Measurements from ENCODE around the gene FBXW4.

FBXW4 gene

GRCh38 chr10:101585841-101586240, 109.1 kb downstream of the FBXW4 start:
- H3K79me2 ChIP-seq (ENCODE audit: insufficient read depth, low read depth): no peaks in the 10 kb centered on the region; the same call in 1 of the 2 replicates
- H3K9ac ChIP-seq: no peak overlapping the region
- H3K36me3 ChIP-seq (ENCODE audit: insufficient read depth): no peaks in the 10 kb centered on the region

GRCh38 chr10:101580486-101581399, 114.2 kb downstream of the FBXW4 start:
- peaks cover 15% of the 10 kb centered on the region for H3K4me1 ChIP-seq (ENCODE audit: low read depth, poor library complexity, severe bottlenecking)
- no peaks in the 10 kb centered on the region for H3K79me2 ChIP-seq (ENCODE audit: insufficient read depth, low read depth)
- TF ChIP-seq, protein P1, sequence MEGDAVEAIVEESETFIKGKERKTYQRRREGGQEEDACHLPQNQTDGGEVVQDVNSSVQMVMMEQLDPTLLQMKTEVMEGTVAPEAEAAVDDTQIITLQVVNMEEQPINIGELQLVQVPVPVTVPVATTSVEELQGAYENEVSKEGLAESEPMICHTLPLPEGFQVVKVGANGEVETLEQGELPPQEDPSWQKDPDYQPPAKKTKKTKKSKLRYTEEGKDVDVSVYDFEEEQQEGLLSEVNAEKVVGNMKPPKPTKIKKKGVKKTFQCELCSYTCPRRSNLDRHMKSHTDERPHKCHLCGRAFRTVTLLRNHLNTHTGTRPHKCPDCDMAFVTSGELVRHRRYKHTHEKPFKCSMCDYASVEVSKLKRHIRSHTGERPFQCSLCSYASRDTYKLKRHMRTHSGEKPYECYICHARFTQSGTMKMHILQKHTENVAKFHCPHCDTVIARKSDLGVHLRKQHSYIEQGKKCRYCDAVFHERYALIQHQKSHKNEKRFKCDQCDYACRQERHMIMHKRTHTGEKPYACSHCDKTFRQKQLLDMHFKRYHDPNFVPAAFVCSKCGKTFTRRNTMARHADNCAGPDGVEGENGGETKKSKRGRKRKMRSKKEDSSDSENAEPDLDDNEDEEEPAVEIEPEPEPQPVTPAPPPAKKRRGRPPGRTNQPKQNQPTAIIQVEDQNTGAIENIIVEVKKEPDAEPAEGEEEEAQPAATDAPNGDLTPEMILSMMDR (conservative IDR thresholded peaks at IDR 0.05; ENCODE audit: low read depth, low read length): no peak

More at GRCh38 chr10:101585841-101586240, 109.1 kb downstream of the FBXW4 start:
- H3K4me2 ChIP-seq: no peak overlapping the region
- no peak overlapping the region for H2AFZ ChIP-seq (ENCODE audit: low read depth)
- TF ChIP-seq, protein P1 (conservative IDR thresholded peaks at IDR 0.05; ENCODE audit: low read depth, low read length): no peak
- no peaks in the 10 kb centered on the region for H3K27me3 ChIP-seq (ENCODE audit: insufficient read depth, low read depth)
- H3K4me1 ChIP-seq (ENCODE audit: low read depth, poor library complexity, severe bottlenecking): peaks cover 24% of the 10 kb centered on the region
- H4K20me1 ChIP-seq (ENCODE audit: insufficient read depth): no peaks in the 10 kb centered on the region
- no peak overlapping the region for H3K4me3 ChIP-seq (IDR thresholded peaks at IDR 0.05; ENCODE audit: insufficient read depth, low read depth, low read length)
- no peak overlapping the region for H3K27ac ChIP-seq

GRCh38 chr10:101579516-101579870, 115.5 kb downstream of the FBXW4 start:
- no peaks in the 10 kb centered on the region for H4K20me1 ChIP-seq (ENCODE audit: insufficient read depth)
- no peaks in the 10 kb centered on the region for H3K27me3 ChIP-seq (ENCODE audit: insufficient read depth, low read depth)
- TF ChIP-seq, protein P1 (conservative IDR thresholded peaks at IDR 0.05; ENCODE audit: low read depth, low read length): no peak
- H3K79me2 ChIP-seq (ENCODE audit: insufficient read depth, low read depth): no peaks in the 10 kb centered on the region
- peaks cover 15% of the 10 kb centered on the region for H3K4me1 ChIP-seq (ENCODE audit: low read depth, poor library complexity, severe bottlenecking)
- no peak overlapping the region for H3K4me3 ChIP-seq (IDR thresholded peaks at IDR 0.05; ENCODE audit: insufficient read depth, low read depth, low read length)
- H2AFZ ChIP-seq (ENCODE audit: low read depth): no peak overlapping the region
- H3K4me2 ChIP-seq: no peak overlapping the region
- H3K36me3 ChIP-seq (ENCODE audit: insufficient read depth): no peaks in the 10 kb centered on the region
- no peak overlapping the region for H3K9ac ChIP-seq
- H3K27ac ChIP-seq: no peak overlapping the region

More at GRCh38 chr10:101580486-101581399, 114.2 kb downstream of the FBXW4 start:
- no peak overlapping the region; the same call in 1 of the 2 replicates for H3K4me2 ChIP-seq
- H3K27ac ChIP-seq: no peak overlapping the region
- no peaks in the 10 kb centered on the region for H3K27me3 ChIP-seq (ENCODE audit: insufficient read depth, low read depth)
- H3K36me3 ChIP-seq (ENCODE audit: insufficient read depth): no peaks in the 10 kb centered on the region
- H2AFZ ChIP-seq (ENCODE audit: low read depth): no peak overlapping the region
- no peak overlapping the region for H3K4me3 ChIP-seq (IDR thresholded peaks at IDR 0.05; ENCODE audit: insufficient read depth, low read depth, low read length)
- H3K9ac ChIP-seq: no peak overlapping the region
- H4K20me1 ChIP-seq (ENCODE audit: insufficient read depth): no peaks in the 10 kb centered on the region

DNA sequence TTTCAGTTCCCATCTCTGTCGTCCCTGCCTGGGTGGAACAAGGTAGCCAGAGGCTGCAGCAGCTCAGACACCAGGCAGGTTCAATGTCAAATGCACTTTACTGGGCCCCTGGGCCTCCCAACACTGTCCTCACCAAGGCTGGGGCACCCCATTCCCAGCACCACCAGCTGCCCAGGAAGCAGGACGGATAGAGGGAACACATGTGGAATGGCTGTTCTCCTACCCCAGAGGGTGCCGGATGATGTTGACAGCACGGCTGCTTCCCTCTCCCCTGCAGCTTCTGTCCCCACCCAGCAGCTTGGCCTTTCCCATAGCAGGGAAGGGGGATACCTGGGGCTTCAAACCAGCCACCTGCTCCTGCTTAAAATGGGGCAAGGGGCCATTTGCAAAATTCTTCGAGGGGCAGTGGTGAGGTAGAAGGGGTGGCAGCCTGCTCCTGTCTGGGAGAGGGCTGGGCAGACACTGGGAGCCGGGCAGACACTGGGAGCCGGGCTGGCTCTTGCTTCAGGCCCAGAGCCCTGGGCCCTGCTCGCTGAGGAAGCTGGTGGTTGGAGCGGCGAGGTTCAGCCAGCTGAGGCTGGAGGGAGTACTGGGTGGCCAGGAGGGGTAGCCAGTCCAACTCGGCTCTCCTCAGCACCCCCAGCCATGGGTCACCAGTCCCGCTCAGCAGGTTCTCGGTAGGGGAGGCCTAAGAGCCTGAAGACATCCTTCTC, 116.0 kb downstream of the FBXW4 start:
- H3K4me2 ChIP-seq: no peak overlapping the region
- no peaks in the 10 kb centered on the region for H4K20me1 ChIP-seq (ENCODE audit: insufficient read depth)
- H2AFZ ChIP-seq (ENCODE audit: low read depth): no peak overlapping the region
- TF ChIP-seq, protein P1 (conservative IDR thresholded peaks at IDR 0.05; ENCODE audit: low read depth, low read length): no peak
- no peaks in the 10 kb centered on the region for H3K36me3 ChIP-seq (ENCODE audit: insufficient read depth)
- H3K4me3 ChIP-seq (IDR thresholded peaks at IDR 0.05; ENCODE audit: insufficient read depth, low read depth, low read length): no peak overlapping the region
- no peak overlapping the region for H3K27ac ChIP-seq
- peaks cover 15% of the 10 kb centered on the region for H3K4me1 ChIP-seq (ENCODE audit: low read depth, poor library complexity, severe bottlenecking)
- H3K9ac ChIP-seq: no peak overlapping the region
- H3K27me3 ChIP-seq (ENCODE audit: insufficient read depth, low read depth): no peaks in the 10 kb centered on the region
- H3K79me2 ChIP-seq (ENCODE audit: insufficient read depth, low read depth): no peaks in the 10 kb centered on the region

Data from KMS-11 (cell line).